Measurements from ENCODE around the gene DCTN5. TPM values are rescaled to one million over a fixed set of nuclear protein-coding genes. Genes with fewer than 3 reads are reported as not detected.

The DCTN5 gene
- total and polyA plus RNA-seq, 2 of the 13 experiments (the other 11 are each of a cell fraction or from before 2014, with no cell fraction given): 105 to 207 TPM

DNA sequence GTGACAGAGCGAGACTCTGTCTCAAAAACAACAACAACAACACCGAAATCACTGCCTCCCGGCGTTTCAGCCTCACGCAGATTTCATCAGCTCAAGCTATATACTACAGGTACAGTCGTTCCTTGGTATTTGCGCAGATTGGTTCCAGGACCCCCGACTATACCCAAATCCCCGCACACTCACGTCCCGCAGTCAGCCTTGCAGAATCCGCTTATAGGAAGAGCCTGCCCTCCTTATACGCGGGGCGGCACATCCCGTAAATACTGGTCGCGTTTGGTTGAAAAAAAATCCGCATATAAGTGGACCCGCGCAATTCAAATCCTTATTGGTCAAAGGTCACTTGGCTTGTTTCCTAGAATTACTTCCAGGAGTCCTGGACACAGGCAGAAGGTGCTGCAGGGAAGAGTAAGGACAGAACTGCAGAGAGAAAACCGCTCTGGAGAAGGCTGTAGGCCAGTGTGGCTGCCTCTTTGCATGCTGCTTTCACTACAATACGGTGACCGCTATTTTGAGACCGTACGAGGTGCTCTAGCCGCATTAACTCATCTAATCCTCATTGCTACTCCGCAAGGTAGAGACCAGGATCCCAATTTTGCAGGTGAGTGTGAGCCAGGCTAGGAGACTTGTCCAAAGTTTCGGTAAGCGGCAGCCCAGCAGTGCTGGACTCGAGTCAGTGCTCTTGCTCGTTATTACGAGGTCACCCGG, 45.9 kb upstream of the DCTN5 start (continued):
- TF ChIP-seq KLF15 (CRISPR knock-in tag; IDR thresholded peaks at IDR 0.05; ENCODE audit: borderline replicate concordance) (no peak), ZNF841 (CRISPR knock-in tag; IDR thresholded peaks at IDR 0.05; ENCODE audit: borderline replicate concordance) (no peak), DPF2 (CRISPR knock-in tag; IDR thresholded peaks at IDR 0.05; ENCODE audit: borderline replicate concordance, low read depth) (no peak), PPARG (CRISPR knock-in tag; conservative IDR thresholded peaks at IDR 0.05) (no peak), GABPA (IDR thresholded peaks at IDR 0.05; ENCODE audit: low read depth, low read length) (no peak), GABPA (CRISPR knock-in tag; IDR thresholded peaks at IDR 0.05; ENCODE audit: low read depth) (no peak; the same call in 1 of the 2 replicates), ZSCAN21 (CRISPR knock-in tag; IDR thresholded peaks at IDR 0.05; ENCODE audit: borderline replicate concordance) (no peak), HOXD1 (CRISPR knock-in tag; IDR thresholded peaks at IDR 0.05) (0 out of 2 replicates have a peak, but pooled peaks have one; percentile 19), ZNF382 (CRISPR knock-in tag; IDR thresholded peaks at IDR 0.05; ENCODE audit: borderline replicate concordance) (no peak), ZNF782 (CRISPR knock-in tag; IDR thresholded peaks at IDR 0.05; ENCODE audit: borderline replicate concordance) (no peak), SRSF9 (IDR thresholded peaks at IDR 0.05; ENCODE audit: borderline replicate concordance, insufficient read depth, low read depth, low read length, poor library complexity, severe bottlenecking) (no peak), ZZZ3 (CRISPR knock-in tag; IDR thresholded peaks at IDR 0.05; ENCODE audit: borderline replicate concordance) (no peak; the same call in 1 of the 2 replicates)
- TF ChIP-seq, protein P1, sequence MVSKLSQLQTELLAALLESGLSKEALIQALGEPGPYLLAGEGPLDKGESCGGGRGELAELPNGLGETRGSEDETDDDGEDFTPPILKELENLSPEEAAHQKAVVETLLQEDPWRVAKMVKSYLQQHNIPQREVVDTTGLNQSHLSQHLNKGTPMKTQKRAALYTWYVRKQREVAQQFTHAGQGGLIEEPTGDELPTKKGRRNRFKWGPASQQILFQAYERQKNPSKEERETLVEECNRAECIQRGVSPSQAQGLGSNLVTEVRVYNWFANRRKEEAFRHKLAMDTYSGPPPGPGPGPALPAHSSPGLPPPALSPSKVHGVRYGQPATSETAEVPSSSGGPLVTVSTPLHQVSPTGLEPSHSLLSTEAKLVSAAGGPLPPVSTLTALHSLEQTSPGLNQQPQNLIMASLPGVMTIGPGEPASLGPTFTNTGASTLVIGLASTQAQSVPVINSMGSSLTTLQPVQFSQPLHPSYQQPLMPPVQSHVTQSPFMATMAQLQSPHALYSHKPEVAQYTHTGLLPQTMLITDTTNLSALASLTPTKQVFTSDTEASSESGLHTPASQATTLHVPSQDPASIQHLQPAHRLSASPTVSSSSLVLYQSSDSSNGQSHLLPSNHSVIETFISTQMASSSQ (IDR thresholded peaks at IDR 0.05; ENCODE audit: low read depth): no peak
- TF ChIP-seq, protein P1 (CRISPR knock-in tag; IDR thresholded peaks at IDR 0.05; ENCODE audit: borderline replicate concordance): no peak
- TF ChIP-seq, protein P2, sequence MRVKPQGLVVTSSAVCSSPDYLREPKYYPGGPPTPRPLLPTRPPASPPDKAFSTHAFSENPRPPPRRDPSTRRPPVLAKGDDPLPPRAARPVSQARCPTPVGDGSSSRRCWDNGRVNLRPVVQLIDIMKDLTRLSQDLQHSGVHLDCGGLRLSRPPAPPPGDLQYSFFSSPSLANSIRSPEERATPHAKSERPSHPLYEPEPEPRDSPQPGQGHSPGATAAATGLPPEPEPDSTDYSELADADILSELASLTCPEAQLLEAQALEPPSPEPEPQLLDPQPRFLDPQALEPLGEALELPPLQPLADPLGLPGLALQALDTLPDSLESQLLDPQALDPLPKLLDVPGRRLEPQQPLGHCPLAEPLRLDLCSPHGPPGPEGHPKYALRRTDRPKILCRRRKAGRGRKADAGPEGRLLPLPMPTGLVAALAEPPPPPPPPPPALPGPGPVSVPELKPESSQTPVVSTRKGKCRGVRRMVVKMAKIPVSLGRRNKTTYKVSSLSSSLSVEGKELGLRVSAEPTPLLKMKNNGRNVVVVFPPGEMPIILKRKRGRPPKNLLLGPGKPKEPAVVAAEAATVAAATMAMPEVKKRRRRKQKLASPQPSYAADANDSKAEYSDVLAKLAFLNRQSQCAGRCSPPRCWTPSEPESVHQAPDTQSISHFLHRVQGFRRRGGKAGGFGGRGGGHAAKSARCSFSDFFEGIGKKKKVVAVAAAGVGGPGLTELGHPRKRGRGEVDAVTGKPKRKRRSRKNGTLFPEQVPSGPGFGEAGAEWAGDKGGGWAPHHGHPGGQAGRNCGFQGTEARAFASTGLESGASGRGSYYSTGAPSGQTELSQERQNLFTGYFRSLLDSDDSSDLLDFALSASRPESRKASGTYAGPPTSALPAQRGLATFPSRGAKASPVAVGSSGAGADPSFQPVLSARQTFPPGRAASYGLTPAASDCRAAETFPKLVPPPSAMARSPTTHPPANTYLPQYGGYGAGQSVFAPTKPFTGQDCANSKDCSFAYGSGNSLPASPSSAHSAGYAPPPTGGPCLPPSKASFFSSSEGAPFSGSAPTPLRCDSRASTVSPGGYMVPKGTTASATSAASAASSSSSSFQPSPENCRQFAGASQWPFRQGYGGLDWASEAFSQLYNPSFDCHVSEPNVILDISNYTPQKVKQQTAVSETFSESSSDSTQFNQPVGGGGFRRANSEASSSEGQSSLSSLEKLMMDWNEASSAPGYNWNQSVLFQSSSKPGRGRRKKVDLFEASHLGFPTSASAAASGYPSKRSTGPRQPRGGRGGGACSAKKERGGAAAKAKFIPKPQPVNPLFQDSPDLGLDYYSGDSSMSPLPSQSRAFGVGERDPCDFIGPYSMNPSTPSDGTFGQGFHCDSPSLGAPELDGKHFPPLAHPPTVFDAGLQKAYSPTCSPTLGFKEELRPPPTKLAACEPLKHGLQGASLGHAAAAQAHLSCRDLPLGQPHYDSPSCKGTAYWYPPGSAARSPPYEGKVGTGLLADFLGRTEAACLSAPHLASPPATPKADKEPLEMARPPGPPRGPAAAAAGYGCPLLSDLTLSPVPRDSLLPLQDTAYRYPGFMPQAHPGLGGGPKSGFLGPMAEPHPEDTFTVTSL (CRISPR knock-in tag; IDR thresholded peaks at IDR 0.05; ENCODE audit: borderline replicate concordance): no peak
- TF ChIP-seq, protein P3, sequence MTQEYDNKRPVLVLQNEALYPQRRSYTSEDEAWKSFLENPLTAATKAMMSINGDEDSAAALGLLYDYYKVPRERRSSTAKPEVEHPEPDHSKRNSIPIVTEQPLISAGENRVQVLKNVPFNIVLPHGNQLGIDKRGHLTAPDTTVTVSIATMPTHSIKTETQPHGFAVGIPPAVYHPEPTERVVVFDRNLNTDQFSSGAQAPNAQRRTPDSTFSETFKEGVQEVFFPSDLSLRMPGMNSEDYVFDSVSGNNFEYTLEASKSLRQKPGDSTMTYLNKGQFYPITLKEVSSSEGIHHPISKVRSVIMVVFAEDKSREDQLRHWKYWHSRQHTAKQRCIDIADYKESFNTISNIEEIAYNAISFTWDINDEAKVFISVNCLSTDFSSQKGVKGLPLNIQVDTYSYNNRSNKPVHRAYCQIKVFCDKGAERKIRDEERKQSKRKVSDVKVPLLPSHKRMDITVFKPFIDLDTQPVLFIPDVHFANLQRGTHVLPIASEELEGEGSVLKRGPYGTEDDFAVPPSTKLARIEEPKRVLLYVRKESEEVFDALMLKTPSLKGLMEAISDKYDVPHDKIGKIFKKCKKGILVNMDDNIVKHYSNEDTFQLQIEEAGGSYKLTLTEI (CRISPR knock-in tag; conservative IDR thresholded peaks at IDR 0.05): no peak
